Esophagus squamous epithelium (tissue), 5 donors: Measurements from ENCODE around the gene NUBPL. TPM values are rescaled to one million over a fixed set of nuclear protein-coding genes. Genes with fewer than 3 reads are reported as not detected.

Experiments
- DNase-seq: peaks from one replicate; lab custom pipeline; 2025; lab: John Stamatoyannopoulos, UW
- H3K27ac ChIP-seq, 4 donors: fragments of 200-600 bp; sonication (generic); one replicate each; pipeline ENCODE4 v1.5.1; 2016 to 2019; ENCODE audit warnings: mild to moderate bottlenecking in 1 of 4
- H3K27me3 ChIP-seq, 4 donors: fragments of 200-600 bp; sonication (generic); 1 replicate in 3 of 4; 2 replicates in 1 of 4; pipeline versions ENCODE4 v1.5.1 to v1.6.0; 2017 to 2021; ENCODE audit warnings: antibody characterized with exemption in 1 of 4
- H3K36me3 ChIP-seq, 3 donors: fragments of 200-600 bp; sonication (generic); one replicate each; pipeline ENCODE4 v1.5.1; 2016 to 2019
- H3K4me1 ChIP-seq, 3 donors: fragments of 200-600 bp; sonication (generic); one replicate each; pipeline ENCODE4 v1.5.1; 2017 to 2019
- H3K4me3 ChIP-seq, 4 donors: fragments of 200-600 bp; sonication (generic); 1 replicate in 3 of 4; 2 replicates in 1 of 4; pipeline ENCODE4 v1.5.1; 2016 to 2019; ENCODE audit warnings: mild to moderate bottlenecking in 2 of 4, moderate library complexity in 1 of 4
- H3K9me3 ChIP-seq, 3 donors: fragments of 200-600 bp; sonication (generic); one replicate each; pipeline ENCODE4 v1.5.1; 2016 to 2019
- CTCF ChIP-seq, 6 experiments: fragments of 450-650 bp in 4 of 6; fragments of 200-600 bp in 2 of 6; sonication (generic) in 2 of 6; IDR thresholded peaks; one replicate each; pipeline ENCODE4 v1.5.1; 2016 to 2019; ENCODE audit warnings: antibody characterized with exemption in 6 of 6, mild to moderate bottlenecking in 4 of 6, moderate library complexity in 4 of 6
- POLR2A ChIP-seq, 4 donors: fragments of 450-650 bp; IDR thresholded peaks; one replicate each; pipeline ENCODE4 v1.6.1; 2017; ENCODE audit warnings: antibody characterized with exemption in 4 of 4, mild to moderate bottlenecking in 4 of 4, moderate library complexity in 3 of 4
- WGBS, 2 donors: methylation state at CpG; one replicate each; pipeline ENCODE4 v1.1.5; 2018; 5-methylcytosine and 5-hydroxymethylcytosine counted together
- intact Hi-C: fragments of 100-400 bp; cut with DNase I; formaldehyde crosslinking; loops from one replicate; pipeline ENCODE4 v1.15.0; 2022
- total RNA-seq, 4 donors: library from RNA; depleted of rRNA; stranded (reverse); fragments of >200 nt; gene quantifications; one replicate each; pipeline ENCODE4 v1.1.0, GENCODE V29; 2016
- donor health status: DM: yes; HTN: yes; CAD: no.

Gene NUBPL
- total RNA-seq, 4 donors from 2014 or later = 2.9 to 8.4 (median 6.8) TPM

- Histone ChIP-seq H3K4me1 (no peaks in the 10 kb centered on the region), H3K36me3 (no peaks in the 10 kb centered on the region), H3K27ac (no peak overlapping the region), H3K4me3 (no peak overlapping the region), H3K27me3 (no peaks in the 10 kb centered on the region), H3K9me3 (no peaks in the 10 kb centered on the region)
- intact Hi-C loops = no loop called here
- 85 to 95% methylated on average over 3 of the region's 3 CpGs for WGBS, 2 donors
- no peak for DNase-seq
- TF ChIP-seq POLR2A (IDR thresholded peaks at IDR 0.05) (no peak), CTCF (IDR thresholded peaks at IDR 0.05) (no peak)
Observed at GRCh38 chr14:31660191-31660590, 99.0 kb downstream of the NUBPL start.

GRCh38 chr14:31660728-31661127 is 99.5 kb downstream of the NUBPL start:
- intact Hi-C loops = no loop called here
- H3K4me1 ChIP-seq = no peaks in the 10 kb centered on the region
- no peaks in the 10 kb centered on the region for H3K36me3 ChIP-seq
- H3K27ac ChIP-seq = no peak overlapping the region
- WGBS, 2 donors = 88 to 96% methylated on average over 1 of the region's 1 CpG
- DNase-seq = no peak
- no peaks in the 10 kb centered on the region for H3K9me3 ChIP-seq
- no peak for TF ChIP-seq CTCF (IDR thresholded peaks at IDR 0.05)
- TF ChIP-seq POLR2A (IDR thresholded peaks at IDR 0.05) = no peak
- H3K27me3 ChIP-seq = no peaks in the 10 kb centered on the region
- H3K4me3 ChIP-seq = no peak overlapping the region

GRCh38 chr14:31668348-31668747 is 107.1 kb downstream of the NUBPL start:
- no peaks in the 10 kb centered on the region for H3K4me1 ChIP-seq

GRCh38 chr14:31672709-31673108 is 111.5 kb downstream of the NUBPL start:
- H3K36me3 ChIP-seq = peaks cover 0 to 12% (median 0%) of the 10 kb centered on the region in 3 donors
- TF ChIP-seq CTCF (IDR thresholded peaks at IDR 0.05) (no peak), POLR2A (IDR thresholded peaks at IDR 0.05) (no peak)
- 90 to 98% methylated on average over 3 of the region's 3 CpGs for WGBS, 2 donors

More at GRCh38 chr14:31668348-31668747, 107.1 kb downstream of the NUBPL start:
- Histone ChIP-seq H3K36me3 (peaks cover 0 to 8% (median 0%) of the 10 kb centered on the region in 3 donors), H3K27ac (no peak overlapping the region), H3K9me3 (no peaks in the 10 kb centered on the region), H3K4me3 (no peak overlapping the region), H3K27me3 (no peaks in the 10 kb centered on the region)
- intact Hi-C loops = no loop called here
- WGBS, 2 donors = 94% methylated on average over 5 of the region's 8 CpGs; no CpG with 5 or more reads in 1 of the 2 donors
- TF ChIP-seq CTCF (IDR thresholded peaks at IDR 0.05) (no peak), POLR2A (IDR thresholded peaks at IDR 0.05) (no peak)
- DNase-seq = no peak

GRCh38 chr14:31677052-31677451 is 115.8 kb downstream of the NUBPL start:
- DNase-seq = no peak
- Histone ChIP-seq H3K27me3 (no peaks in the 10 kb centered on the region), H3K9me3 (no peaks in the 10 kb centered on the region), H3K27ac (no peak overlapping the region), H3K4me3 (no peak overlapping the region), H3K36me3 (peaks cover 0 to 14% (median 0%) of the 10 kb centered on the region in 3 donors), H3K4me1 (no peaks in the 10 kb centered on the region)
- TF ChIP-seq POLR2A (IDR thresholded peaks at IDR 0.05) (no peak), CTCF (IDR thresholded peaks at IDR 0.05) (no peak)
- WGBS, 2 donors = 44 to 60% methylated on average over 3 of the region's 3 CpGs
- intact Hi-C loops = no loop called here

More at GRCh38 chr14:31672709-31673108, 111.5 kb downstream of the NUBPL start:
- Histone ChIP-seq H3K4me3 (no peak overlapping the region), H3K4me1 (no peaks in the 10 kb centered on the region), H3K27ac (no peak overlapping the region), H3K27me3 (no peaks in the 10 kb centered on the region), H3K9me3 (no peaks in the 10 kb centered on the region)
- intact Hi-C loops = no loop called here
- no peak for DNase-seq
